H1 (cell line): ENCODE results near the gene HS1BP3. TPM values are rescaled to one million over a fixed set of nuclear protein-coding genes. Genes with fewer than 3 reads are reported as not detected.

Experiments
- CTCF ChIA-PET: fragments of 300-600 bp; sonication (Branson Sonifier 250); formaldehyde crosslinking; loops from one replicate; lab custom pipeline; 2021; ENCODE audit not compliant: partially characterized antibody; lab: Charles Lee
- POLR2A ChIA-PET: fragments of 300-600 bp; sonication (Branson Sonifier 250); formaldehyde crosslinking; loops from one replicate; lab custom pipeline; 2021; ENCODE audit warnings: inconsistent platforms; ENCODE audit not compliant: partially characterized antibody; lab: Charles Lee
- DNase-seq, 2 experiments: peaks; one replicate each; pipeline versions ENCODE4 v3.0.0 to v3.0.0-alpha.2; 2010 to 2022; ENCODE audit warnings: low spot score in 2 of 2, low read depth in 1 of 2, mixed read lengths in 1 of 2
- FAIRE-seq: peaks from 2 replicates; lab custom pipeline; 2011; peaks lifted over from hg19 to GRCh38; lab: Jason Lieb, UNC
- H2AFZ ChIP-seq: 2 replicates; pipeline ENCODE4 v1.8.1; 2012; ENCODE audit warnings: low read length, inconsistent platforms
- H2AK5ac ChIP-seq: 2 replicates; pipeline ENCODE4 v1.6.1; 2013; ENCODE audit warnings: low read depth, low read length
- H2BK120ac ChIP-seq: replicated peaks from 2 replicates; pipeline ENCODE3; 2013; ENCODE audit warnings: low read depth, low read length, inconsistent platforms
- H2BK12ac ChIP-seq: 2 replicates; pipeline ENCODE4 v1.6.1; 2013; ENCODE audit warnings: low read depth, low read length
- H2BK15ac ChIP-seq: 2 replicates; pipeline ENCODE4 v1.6.1; 2013; ENCODE audit warnings: low read length
- H2BK20ac ChIP-seq: 2 replicates; pipeline ENCODE4 v1.6.1; 2013; ENCODE audit warnings: low read length
- H2BK5ac ChIP-seq: 2 replicates; pipeline ENCODE4 v1.6.1; 2013; ENCODE audit warnings: low read depth, low read length
- H3K14ac ChIP-seq: 2 replicates; pipeline ENCODE4 v1.6.1; 2013; ENCODE audit warnings: inconsistent platforms; ENCODE audit not compliant: insufficient read length
- H3K18ac ChIP-seq: 2 replicates; pipeline ENCODE4 v1.6.1; 2013; ENCODE audit warnings: low read length; ENCODE audit errors: extremely low read depth
- H3K23ac ChIP-seq: 2 replicates; pipeline ENCODE4 v1.6.1; 2013; ENCODE audit warnings: inconsistent platforms; ENCODE audit not compliant: insufficient read length
- H3K23me2 ChIP-seq: 2 replicates; pipeline ENCODE4 v1.6.1; 2013; ENCODE audit warnings: low read depth, low read length
- H3K27ac ChIP-seq: 2 replicates; pipeline ENCODE4 v1.6.1; 2011; ENCODE audit warnings: low read depth, low read length, inconsistent platforms
- H3K27me3 ChIP-seq, 4 experiments: replicated peaks in 1 of 4; 1 replicate in 1 of 4; 2 replicates in 3 of 4; pipeline versions ENCODE4 v1.6.1 to v1.8.1; 2011 to 2013; ENCODE audit warnings: low read length in 3 of 4, mild to moderate bottlenecking in 3 of 4, inconsistent platforms in 2 of 4, mixed read lengths in 2 of 4, moderate library complexity in 1 of 4; ENCODE audit not compliant: control insufficient read depth in 3 of 4, insufficient read depth in 3 of 4; ENCODE audit errors: extremely low read depth in 1 of 4
- H3K36me3 ChIP-seq, 4 experiments: 2 replicates each; pipeline versions ENCODE4 v1.6.1 to v1.8.1; 2011 to 2013; ENCODE audit warnings: mild to moderate bottlenecking in 4 of 4, low read length in 3 of 4, moderate library complexity in 2 of 4, control low read depth in 1 of 4, inconsistent platforms in 1 of 4; ENCODE audit not compliant: insufficient read depth in 4 of 4, control insufficient read depth in 2 of 4
- H3K4ac ChIP-seq: replicated peaks from 2 replicates; pipeline ENCODE3; 2013; ENCODE audit warnings: low read length, low read depth, mixed read lengths, inconsistent platforms; ENCODE audit not compliant: insufficient read length
- H3K4me1 ChIP-seq, 4 experiments: replicated peaks in 1 of 4; 1 replicate in 1 of 4; 2 replicates in 3 of 4; pipeline versions ENCODE4 v1.6.1 to v1.8.1; 2011 to 2013; ENCODE audit warnings: low read length in 3 of 4, inconsistent platforms in 2 of 4, mixed read lengths in 1 of 4; ENCODE audit not compliant: insufficient read depth in 4 of 4, control insufficient read depth in 3 of 4
- H3K4me2 ChIP-seq, 2 experiments: 2 replicates each; pipeline versions ENCODE4 v1.6.1 to v1.8.1; 2011 to 2013; ENCODE audit warnings: low read depth in 2 of 2, low read length in 2 of 2, control low read depth in 1 of 2, inconsistent platforms in 1 of 2, mild to moderate bottlenecking in 1 of 2; ENCODE audit not compliant: insufficient read depth in 1 of 2
- H3K4me3 ChIP-seq, 4 experiments: fragments of 200-600, 300-600 bp in 1 of 4; sonication (generic), shearing (Covaris generic), sonication (Bioruptor Twin) in 1 of 4; 2 replicates each; pipeline versions ENCODE4 v1.5.1 to v1.8.1; 2011 to 2016; ENCODE audit warnings: low read length in 4 of 4, low read depth in 3 of 4, control low read depth in 2 of 4, inconsistent platforms in 2 of 4, mild to moderate bottlenecking in 2 of 4, mixed read lengths in 1 of 4, moderate library complexity in 1 of 4; ENCODE audit not compliant: insufficient read depth in 2 of 4; ENCODE audit errors: extremely low read depth in 1 of 4
- H3K56ac ChIP-seq: replicated peaks from 2 replicates; pipeline ENCODE3; 2013; ENCODE audit warnings: low read depth, mild to moderate bottlenecking, mixed read lengths, low read length, inconsistent platforms; ENCODE audit not compliant: insufficient read length
- H3K79me1 ChIP-seq: 2 replicates; pipeline ENCODE4 v1.6.1; 2013; ENCODE audit warnings: low read depth, low read length, control low read depth
- H3K79me2 ChIP-seq, 2 experiments: 2 replicates each; pipeline versions ENCODE4 v1.6.1 to v1.8.1; 2012 to 2013; ENCODE audit warnings: low read length in 2 of 2, mild to moderate bottlenecking in 2 of 2, inconsistent platforms in 1 of 2; ENCODE audit not compliant: insufficient read depth in 2 of 2, control insufficient read depth in 1 of 2
- H3K9ac ChIP-seq, 4 experiments: replicated peaks in 1 of 4; 1 replicate in 1 of 4; 2 replicates in 3 of 4; pipeline versions ENCODE4 v1.6.1 to v1.8.1; 2011 to 2013; ENCODE audit warnings: low read depth in 3 of 4, low read length in 3 of 4, control low read depth in 2 of 4, mild to moderate bottlenecking in 2 of 4, moderate library complexity in 2 of 4, inconsistent platforms in 1 of 4; ENCODE audit errors: extremely low read depth in 1 of 4
- H3K9me3 ChIP-seq, 2 experiments: 2 replicates each; pipeline versions ENCODE4 v1.6.1 to v1.8.1; 2012 to 2013; ENCODE audit warnings: mild to moderate bottlenecking in 2 of 2, moderate library complexity in 2 of 2, control low read depth in 1 of 2, inconsistent platforms in 1 of 2, low read depth in 1 of 2, low read length in 1 of 2, mixed read lengths in 1 of 2; ENCODE audit not compliant: insufficient read depth in 2 of 2
- H4K20me1 ChIP-seq, 2 experiments: replicated peaks in 1 of 2; 2 replicates each; pipeline versions ENCODE3 to v1.8.1; 2011 to 2013; ENCODE audit warnings: inconsistent platforms in 2 of 2, low read length in 2 of 2, mild to moderate bottlenecking in 1 of 2; ENCODE audit not compliant: insufficient read depth in 2 of 2, control insufficient read depth in 1 of 2
- H4K5ac ChIP-seq: 2 replicates; pipeline ENCODE4 v1.6.1; 2013; ENCODE audit warnings: low read length, low read depth, mixed read lengths, inconsistent platforms; ENCODE audit not compliant: insufficient read length
- H4K8ac ChIP-seq: 2 replicates; pipeline ENCODE4 v1.8.0; 2013; ENCODE audit warnings: mild to moderate bottlenecking, moderate library complexity, low read length, inconsistent platforms; ENCODE audit not compliant: insufficient read depth; ENCODE audit errors: extremely low read depth
- H4K91ac ChIP-seq: replicated peaks from 2 replicates; pipeline ENCODE3; 2013; ENCODE audit warnings: low read length, mixed read lengths, inconsistent platforms; ENCODE audit not compliant: insufficient read length
- CHD1 ChIP-seq: IDR thresholded peaks from 2 replicates; pipeline ENCODE4 v1.6.1; 2012; ENCODE audit warnings: low read depth, low read length, improper control_type of control experiment
- EZH2 ChIP-seq: fragments of 200-600 bp; sonication (generic); IDR thresholded peaks from 2 replicates; pipeline ENCODE4 v1.7.1; 2012; ENCODE audit warnings: low read depth, mild to moderate bottlenecking, moderate library complexity, low read length, inconsistent platforms; ENCODE audit not compliant: severe bottlenecking
- HDAC2 ChIP-seq, 2 experiments: fragments of 300-600 bp in 1 of 2; sonication (generic) in 1 of 2; IDR thresholded peaks; 2 replicates each; pipeline ENCODE4 v1.6.1; 2011 to 2012; ENCODE audit warnings: low read depth in 2 of 2, low read length in 2 of 2, mild to moderate bottlenecking in 2 of 2, moderate library complexity in 2 of 2, borderline replicate concordance in 1 of 2, inconsistent platforms in 1 of 2
- KDM1A ChIP-seq: fragments of 200-600, 300-600 bp; sonication (generic); IDR thresholded peaks from 2 replicates; pipeline ENCODE4 v1.7.1; 2016; ENCODE audit warnings: mild to moderate bottlenecking, low read length, borderline replicate concordance
- KDM5A ChIP-seq: fragments of 200-600 bp; IDR thresholded peaks from 2 replicates; pipeline ENCODE4 v1.7.1; 2012; ENCODE audit warnings: mild to moderate bottlenecking, low read length, inconsistent platforms, mixed read lengths
- SIN3A ChIP-seq, 2 experiments: IDR thresholded peaks in 1 of 2; conservative IDR thresholded peaks in 1 of 2; 2 replicates each; pipeline ENCODE4 v1.6.1; 2011 to 2012; ENCODE audit warnings: low read length in 2 of 2, improper control_type of control experiment in 1 of 2, low read depth in 1 of 2, mild to moderate bottlenecking in 1 of 2
- WGBS, 2 experiments: shearing (Covaris generic) in 1 of 2; methylation state at CpG; one replicate each; pipeline versions ENCODE4 v1.1.6 to v1.1.7; 2013 to 2015; ENCODE audit warnings: low lambda C conversion rate in 2 of 2, mixed read lengths in 2 of 2, inconsistent platforms in 1 of 2, low coverage in 1 of 2, missing lambda C conversion rate in 1 of 2; ENCODE audit not compliant: insufficient replicate concordance in 2 of 2, insufficient coverage in 1 of 2, insufficient read length in 1 of 2; ENCODE audit errors: extremely low coverage in 1 of 2, missing lambda C conversion rate in 1 of 2; 5-methylcytosine and 5-hydroxymethylcytosine counted together
- polyA plus RNA-seq, 7 experiments: library from polyadenylated mRNA; depleted of rRNA in 3 of 7; stranded (reverse) in 5 of 7; unstranded in 2 of 7; fragments of >200 nt in 5 of 7; fragments of 200-250 nt in 2 of 7; gene quantifications; 1 replicate in 5 of 7; 2 replicates in 1 of 7; 4 replicates in 1 of 7; pipeline versions ENCODE4 v1.2.1 to v1.2.3, GENCODE V29; 2011 to 2013; ENCODE audit warnings: missing spikeins in 2 of 7, mixed read lengths in 2 of 7
- total RNA-seq: library from RNA; stranded (reverse); fragmentation: NEBNext Ultra II Directional; extraction: Animal tissue kit (Norgen Biotek cat#: 25700); gene quantifications from 2 replicates; pipeline ENCODE4 v1.2.1, GENCODE V29; 2021

Gene HS1BP3
- total and polyA plus RNA-seq, 2 of the 8 experiments (the other 6 are each of a cell fraction or from before 2014, with no cell fraction given) = 11.1 to 11.3 TPM

GRCh38 chr2:20650393-20650876 is 463 bp downstream of the HS1BP3 start:
- H3K27ac ChIP-seq = no peak overlapping the region
- ChIA-PET POLR2A (interaction anchor here (0.5 to 2.7 kb wide), 8 partner anchors 11 to 217 kb away, joined by 3 to 19 read pairs (median 5); partner anchors contain the start of genes GDF7 and RHOB), CTCF (interaction anchor here (0.6 to 13.1 kb wide), 26 partner anchors 8 to 771 kb away, joined by 3 to 261 read pairs (median 6); partner anchors contain the start of gene RHOB)
- peak overlapping the region; percentile 91; the same call in 1 of the 2 replicates for H4K8ac ChIP-seq
- no peaks in the 10 kb centered on the region for H4K20me1 ChIP-seq
- no peaks in the 10 kb centered on the region for H3K9me3 ChIP-seq
- H3K4me2 ChIP-seq = peak overlapping the region; percentile 70 to 82
- no peak overlapping the region for H2BK20ac ChIP-seq
- no peaks in the 10 kb centered on the region for H3K36me3 ChIP-seq
- H2BK15ac ChIP-seq = no peak overlapping the region
- no peak overlapping the region for H2BK120ac ChIP-seq
- no peak overlapping the region for H3K56ac ChIP-seq
- peaks cover 7% of the 10 kb centered on the region; the same call in 1 of the 2 replicates for H3K23me2 ChIP-seq
- H3K27me3 ChIP-seq = peaks cover 0 to 4% (median under 1%) of the 10 kb centered on the region in 4 experiments; a peak in 4 of 7 replicates
- no peak for DNase-seq
- no peak overlapping the region; the same call in 1 of the 2 replicates for H2AFZ ChIP-seq
- 21% methylated on average over 19 of the region's 19 CpGs; no CpG with 5 or more reads in 1 of the 2 experiments for WGBS, 2 experiments
- H3K18ac ChIP-seq = peak overlapping the region; percentile 51; the same call in 1 of the 2 replicates
- H3K23ac ChIP-seq = no peak overlapping the region
- no peak overlapping the region for H3K14ac ChIP-seq
- no peak overlapping the region for H2BK5ac ChIP-seq
- no peaks in the 10 kb centered on the region for H3K79me1 ChIP-seq
- FAIRE-seq = no peak
- no peaks in the 10 kb centered on the region for H3K79me2 ChIP-seq
- H3K9ac ChIP-seq = peak overlapping the region in 2 of 4 experiments; percentile 60 to 65; a peak in 4 of 7 replicates
- peaks cover 0 to 11% (median 7%) of the 10 kb centered on the region in 4 experiments; a peak in 5 of 7 replicates for H3K4me1 ChIP-seq
- H4K5ac ChIP-seq = no peak overlapping the region
- TF ChIP-seq HDAC2 (IDR thresholded peaks at IDR 0.05; ENCODE audit: borderline replicate concordance in 1 of 2, low read depth in 2 of 2, low read length in 2 of 2) (peak in 1 of 2 experiments; percentile 84; a peak in 1 of 4 replicates), SIN3A (conservative IDR thresholded peaks at IDR 0.05 in 1 of 2, IDR thresholded peaks at IDR 0.05 in 1 of 2; ENCODE audit: low read depth in 1 of 2, low read length in 2 of 2) (0 out of 4 replicates have a peak, but pooled peaks of 1 of the 2 experiments have one; percentile 15), KDM1A (peak; percentile 94), CHD1 (no peak), EZH2 (peak; percentile 10), KDM5A (no peak)
- no peak overlapping the region for H4K91ac ChIP-seq
- H3K4me3 ChIP-seq = peak overlapping the region; percentile 44 to 68 (median 56)
- no peak overlapping the region for H2AK5ac ChIP-seq
- H3K4ac ChIP-seq = no peak overlapping the region
- no peak overlapping the region for H2BK12ac ChIP-seq
